ENCODE measurements around the gene DLG1. TPM values are rescaled to one million over a fixed set of nuclear protein-coding genes. Genes with fewer than 3 reads are reported as not detected.

DLG1 gene
- polyA plus RNA-seq, 1 donor from 2014 or later = 43.9 TPM

- Histone ChIP-seq H4K20me1 (ENCODE audit: insufficient read depth) (no peaks in the 10 kb centered on the region), H3K9me3 (ENCODE audit: low read length) (no peaks in the 10 kb centered on the region), H3K79me2 (replicated peaks; ENCODE audit: insufficient read depth, low read length) (peaks cover 16% of the 10 kb centered on the region), H3K27me3 (ENCODE audit: insufficient read depth, low read depth, low read length) (no peaks in the 10 kb centered on the region), H3K36me3 (ENCODE audit: insufficient read depth, low read length) (no peaks in the 10 kb centered on the region), H2AFZ (ENCODE audit: low read depth, low read length) (no peak overlapping the region), H3K27ac (ENCODE audit: low read length) (no peak overlapping the region), H3K4me2 (ENCODE audit: low read length) (no peak overlapping the region), H3K4me3 (ENCODE audit: low read length) (no peak overlapping the region), H3K9me2 (ENCODE audit: insufficient read depth, low read length) (no peaks in the 10 kb centered on the region), H3K9ac (ENCODE audit: low read length) (no peak overlapping the region), H3F3A (ENCODE audit: insufficient read depth, low read length, poor library complexity, severe bottlenecking) (no peaks in the 10 kb centered on the region)
- no peak for TF ChIP-seq RAD21 (conservative IDR thresholded peaks at IDR 0.05)
- no peak for TF ChIP-seq EP300 (conservative IDR thresholded peaks at IDR 0.05; ENCODE audit: poor library complexity, severe bottlenecking)
- TF ChIP-seq EZH2 (IDR thresholded peaks at IDR 0.05; ENCODE audit: borderline replicate concordance, insufficient read depth, low read length, poor library complexity, severe bottlenecking) = no peak
- no peak for TF ChIP-seq POLR2AphosphoS5 (IDR thresholded peaks at IDR 0.05)
- no peak for TF ChIP-seq CTCF (IDR thresholded peaks at IDR 0.05; ENCODE audit: poor library complexity, severe bottlenecking)
- TF ChIP-seq MXI1 (conservative IDR thresholded peaks at IDR 0.05; ENCODE audit: poor library complexity, severe bottlenecking) = no peak
- no peak for TF ChIP-seq SMC3 (conservative IDR thresholded peaks at IDR 0.05; ENCODE audit: poor library complexity)
- TF ChIP-seq REST (IDR thresholded peaks at IDR 0.05; ENCODE audit: borderline replicate concordance) = no peak
- no peak for TF ChIP-seq TAF1 (IDR thresholded peaks at IDR 0.05; ENCODE audit: low read depth)
These were observed 108.8 kb downstream of the DLG1 start for GRCh38 chr3:197189623-197190022.

GRCh38 chr3:197188963-197189362, 109.4 kb downstream of the DLG1 start:
- Histone ChIP-seq H4K20me1 (ENCODE audit: insufficient read depth) (no peaks in the 10 kb centered on the region), H3K4me2 (ENCODE audit: low read length) (no peak overlapping the region), H3K9ac (ENCODE audit: low read length) (no peak overlapping the region), H3F3A (ENCODE audit: insufficient read depth, low read length, poor library complexity, severe bottlenecking) (no peaks in the 10 kb centered on the region), H3K79me2 (replicated peaks; ENCODE audit: insufficient read depth, low read length) (peaks cover 13% of the 10 kb centered on the region), H3K27me3 (ENCODE audit: insufficient read depth, low read depth, low read length) (no peaks in the 10 kb centered on the region), H3K27ac (ENCODE audit: low read length) (no peak overlapping the region), H3K36me3 (ENCODE audit: insufficient read depth, low read length) (no peaks in the 10 kb centered on the region), H3K4me3 (ENCODE audit: low read length) (no peak overlapping the region), H3K9me2 (ENCODE audit: insufficient read depth, low read length) (no peaks in the 10 kb centered on the region), H2AFZ (ENCODE audit: low read depth, low read length) (no peak overlapping the region), H3K9me3 (ENCODE audit: low read length) (no peaks in the 10 kb centered on the region)
- TF ChIP-seq MXI1 (conservative IDR thresholded peaks at IDR 0.05; ENCODE audit: poor library complexity, severe bottlenecking) (no peak), TAF1 (IDR thresholded peaks at IDR 0.05; ENCODE audit: low read depth) (no peak), POLR2AphosphoS5 (IDR thresholded peaks at IDR 0.05) (no peak), EP300 (conservative IDR thresholded peaks at IDR 0.05; ENCODE audit: poor library complexity, severe bottlenecking) (no peak), REST (IDR thresholded peaks at IDR 0.05; ENCODE audit: borderline replicate concordance) (no peak), EZH2 (IDR thresholded peaks at IDR 0.05; ENCODE audit: borderline replicate concordance, insufficient read depth, low read length, poor library complexity, severe bottlenecking) (no peak), SMC3 (conservative IDR thresholded peaks at IDR 0.05; ENCODE audit: poor library complexity) (no peak), RAD21 (conservative IDR thresholded peaks at IDR 0.05) (no peak), CTCF (IDR thresholded peaks at IDR 0.05; ENCODE audit: poor library complexity, severe bottlenecking) (no peak)

Measured in neural cell (in vitro differentiated cells).